HG02870 (cell line): ENCODE results near the gene ZNF764.

ENCODE experiments used
- ATAC-seq: cut with Tn5 transposase; IDR thresholded peaks from one replicate; pipeline ENCODE4 v1.9.1; 2021; ENCODE audit warnings: mild to moderate bottlenecking, moderate library complexity; ENCODE audit not compliant: unreplicated experiment

The ZNF764 gene

GRCh38 chr16:30570636-30571444 lies 12.7 kb upstream of the ZNF764 start:
- no peak for ATAC-seq

- ATAC-seq, result no peak
Observed at GRCh38 chr16:30569746-30570635, 11.8 kb upstream of the ZNF764 start.

- no peak for ATAC-seq
Observed at GRCh38 chr16:30569281-30569680, 11.1 kb upstream of the ZNF764 start.

GRCh38 chr16:30567991-30568638 lies 9.9 kb upstream of the ZNF764 start:
- ATAC-seq, result no peak

GRCh38 chr16:30567160-30567990 lies 9.2 kb upstream of the ZNF764 start:
- no peak for ATAC-seq

GRCh38 chr16:30566531-30566930 lies 8.4 kb upstream of the ZNF764 start:
- no peak for ATAC-seq

- no peak for ATAC-seq
Observed at GRCh38 chr16:30565984-30566383, 7.8 kb upstream of the ZNF764 start.

GRCh38 chr16:30565526-30565925 lies 7.4 kb upstream of the ZNF764 start:
- no peak for ATAC-seq

GRCh38 chr16:30562021-30562420 lies 3.8 kb upstream of the ZNF764 start:
- no peak for ATAC-seq

- no peak for ATAC-seq
Observed at GRCh38 chr16:30561089-30561816, 3.1 kb upstream of the ZNF764 start.

GRCh38 chr16:30559690-30560089 lies 1.5 kb upstream of the ZNF764 start:
- ATAC-seq, result no peak

GRCh38 chr16:30558789-30559377 lies 709 bp upstream of the ZNF764 start:
- no peak for ATAC-seq

- no peak for ATAC-seq
Observed at GRCh38 chr16:30557707-30557956, 542 bp downstream of the ZNF764 start.

- ATAC-seq, result no peak
Observed at GRCh38 chr16:30556125-30556473, 2.1 kb downstream of the ZNF764 start.

- no peak for ATAC-seq
Observed at GRCh38 chr16:30555315-30556124, 2.7 kb downstream of the ZNF764 start.

GRCh38 chr16:30554557-30555314 lies 3.4 kb downstream of the ZNF764 start:
- no peak for ATAC-seq

- no peak for ATAC-seq
Observed at GRCh38 chr16:30553393-30553899, 4.7 kb downstream of the ZNF764 start.

GRCh38 chr16:30552956-30553355 lies 5.2 kb downstream of the ZNF764 start:
- no peak for ATAC-seq
